Measurements from ENCODE around the gene GPM6B. TPM values are rescaled to one million over a fixed set of nuclear protein-coding genes. Genes with fewer than 3 reads are reported as not detected.

Gene GPM6B
- total RNA-seq, 1 donor from 2014 or later, result 380 TPM

DNA sequence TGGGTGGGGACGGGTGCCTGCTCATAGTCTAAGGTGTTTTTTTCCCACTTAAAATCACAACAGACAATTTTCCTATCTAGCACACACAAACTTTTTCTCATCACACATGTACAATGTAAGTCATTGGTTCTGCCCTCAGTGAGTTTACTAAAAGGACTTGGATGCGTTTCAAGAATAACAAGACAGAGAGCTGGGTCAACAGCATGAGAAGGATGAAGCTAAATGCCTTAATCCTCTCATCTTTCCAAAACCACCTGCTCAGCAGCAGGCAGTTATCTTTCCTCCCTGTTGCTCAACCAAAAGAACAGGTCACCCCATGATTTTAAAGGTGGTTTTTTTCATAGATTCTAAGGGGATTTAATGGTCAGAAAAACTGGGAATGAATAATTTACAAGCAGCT, 42.2 kb downstream of the GPM6B start:
- DNase-seq (ENCODE audit: low spot score in 2 of 2), result no peak
- FAIRE-seq, result no peak

DNA sequence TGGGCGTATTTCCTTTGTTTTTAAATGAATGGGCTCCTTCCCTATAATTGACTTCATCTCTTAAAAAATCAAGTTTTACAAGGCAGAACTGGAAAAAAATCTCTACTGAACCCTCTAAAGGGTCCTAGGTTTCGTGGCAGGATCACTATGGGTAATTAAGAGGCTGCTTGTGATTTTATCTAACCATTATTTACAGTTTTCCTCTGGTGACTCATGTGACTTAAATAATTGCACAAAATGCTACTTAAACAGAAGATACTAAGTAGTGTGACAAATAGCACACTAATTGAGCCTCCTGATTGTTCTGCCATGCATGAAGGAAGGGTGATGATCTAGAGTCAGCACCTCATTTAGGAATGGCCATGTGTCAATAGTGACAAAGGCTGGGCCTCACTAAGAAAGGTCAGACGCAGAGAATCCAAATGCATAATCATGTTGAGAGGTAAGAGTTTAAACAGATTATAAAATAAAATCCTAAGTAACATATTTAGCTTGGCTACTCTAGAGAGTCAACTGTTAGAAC, 46.8 kb downstream of the GPM6B start:
- FAIRE-seq, result no peak
- DNase-seq (ENCODE audit: low spot score in 2 of 2), result no peak

DNA sequence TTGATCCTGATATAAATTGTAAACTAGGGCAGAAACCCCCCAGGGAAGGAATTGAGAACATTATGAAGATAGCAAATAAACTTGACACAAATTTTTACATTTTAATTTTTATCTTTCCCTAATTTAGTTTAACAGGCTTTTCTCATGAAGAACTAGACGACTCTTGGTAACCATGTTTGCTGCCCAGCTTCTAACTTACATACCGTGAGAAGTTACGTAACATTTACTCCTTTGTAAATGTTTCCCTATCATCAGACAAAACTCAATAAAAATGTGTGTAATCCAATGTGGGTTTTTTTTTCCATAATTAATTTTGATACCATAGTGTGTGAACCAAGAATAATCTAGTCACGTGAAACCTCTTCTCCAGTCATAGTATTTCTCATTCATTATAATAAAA, 48.0 kb downstream of the GPM6B start:
- DNase-seq (ENCODE audit: low spot score in 2 of 2), result no peak
- no peak for FAIRE-seq

DNA sequence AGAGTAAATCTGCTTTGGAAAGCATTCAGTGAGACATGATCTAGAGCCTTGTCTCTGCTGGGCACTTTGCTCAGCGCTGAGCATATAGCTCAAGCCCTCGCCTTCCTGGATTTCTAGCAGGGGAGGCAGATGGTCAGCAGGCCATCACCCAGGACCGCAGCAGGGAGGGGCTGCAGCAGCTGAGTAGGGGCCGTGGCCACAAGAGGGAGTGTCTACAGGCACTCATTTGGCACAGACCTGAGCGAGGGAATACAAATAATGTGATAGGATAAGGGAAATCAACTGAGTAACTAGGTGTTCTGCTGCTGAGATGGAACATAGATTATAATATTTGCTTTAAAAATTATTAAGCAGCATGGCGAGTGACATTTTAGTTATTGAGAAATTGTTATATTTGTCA, 52.1 kb downstream of the GPM6B start:
- DNase-seq (ENCODE audit: low spot score in 2 of 2) (no peak), FAIRE-seq (no peak)

DNA sequence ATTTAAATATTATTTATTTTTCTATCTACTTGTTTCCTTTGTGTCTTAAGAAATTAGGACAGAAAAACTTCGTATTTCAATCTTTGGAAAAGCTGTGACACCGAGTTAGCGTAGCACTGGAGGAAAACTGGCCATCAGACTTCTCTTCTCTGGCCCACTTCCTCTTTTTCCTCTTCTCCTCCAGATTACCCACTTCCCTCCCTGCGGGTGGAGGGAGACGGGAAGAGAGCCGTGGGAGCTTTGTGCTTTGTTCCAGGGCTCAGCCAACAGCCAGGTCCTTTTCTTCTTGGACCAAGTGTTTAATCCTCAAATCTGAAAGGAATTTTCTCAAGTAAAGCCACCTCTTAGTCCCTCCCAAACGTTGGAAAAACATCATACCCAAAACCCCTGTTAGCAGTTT, 52.6 kb downstream of the GPM6B start:
- DNase-seq (ENCODE audit: low spot score in 2 of 2), result no peak

DNA sequence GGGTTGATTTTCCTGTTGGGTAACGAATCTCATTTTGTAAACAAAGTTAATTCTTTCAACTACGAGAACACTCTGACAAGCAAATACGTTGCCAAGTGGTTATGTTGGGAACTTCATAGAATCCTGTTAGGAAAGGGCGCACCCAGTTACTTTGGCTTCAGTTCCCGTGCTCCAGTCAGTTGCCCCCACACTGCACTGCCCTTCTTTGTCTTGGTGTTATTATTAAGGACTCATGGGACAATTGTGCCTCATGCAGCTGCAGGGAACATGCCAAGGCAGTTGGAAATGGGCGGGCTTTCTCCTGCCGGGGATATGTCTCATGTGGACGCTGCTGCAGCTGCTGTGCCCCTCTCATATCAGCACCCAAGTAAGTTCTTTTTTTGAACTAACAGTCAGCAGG, 53.4 kb downstream of the GPM6B start:
- DNase-seq (ENCODE audit: low spot score in 2 of 2) (no peak), FAIRE-seq (no peak)

More for the DNA sequence above, 52.6 kb downstream of the GPM6B start:
- no peak for FAIRE-seq

DNA sequence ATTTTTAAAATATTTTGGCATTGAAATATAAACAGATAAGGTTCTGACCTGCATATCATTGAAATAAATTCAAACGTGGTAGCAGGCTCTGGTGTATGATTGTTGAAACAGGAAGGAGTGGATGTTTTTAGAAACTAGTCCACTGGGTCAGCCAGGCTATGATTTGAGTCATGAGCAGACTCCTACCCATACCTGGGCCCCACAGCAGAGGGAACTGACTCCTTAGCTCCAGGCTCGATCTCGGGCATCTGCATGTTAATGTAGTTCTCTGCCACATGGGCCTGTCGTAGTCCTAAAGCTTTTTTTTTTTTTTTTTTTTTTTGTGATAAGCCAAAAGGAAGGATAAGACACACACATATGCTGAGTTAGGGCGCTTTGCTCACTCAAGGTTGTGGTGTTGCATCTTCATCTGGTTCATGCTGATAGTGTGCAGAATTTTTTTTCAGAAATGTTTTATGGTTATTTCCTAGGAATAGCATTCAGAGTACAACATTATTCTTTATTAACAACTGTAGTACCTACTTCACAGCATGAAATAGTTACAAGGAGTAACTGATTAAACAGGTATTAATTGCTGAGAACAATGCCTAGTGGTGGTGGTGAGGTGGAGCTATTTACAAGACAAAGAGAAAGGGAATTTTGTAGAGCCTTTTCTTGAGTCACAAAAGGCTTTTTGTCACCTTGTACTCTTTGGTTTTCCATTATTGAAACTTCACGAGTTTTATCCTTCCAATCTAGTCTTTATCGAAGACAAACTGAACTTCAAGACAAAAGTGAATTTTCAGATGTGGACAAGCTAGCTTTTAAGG, 55.1 kb downstream of the GPM6B start:
- no peak for DNase-seq (ENCODE audit: low spot score in 2 of 2)
- no peak for FAIRE-seq

DNA sequence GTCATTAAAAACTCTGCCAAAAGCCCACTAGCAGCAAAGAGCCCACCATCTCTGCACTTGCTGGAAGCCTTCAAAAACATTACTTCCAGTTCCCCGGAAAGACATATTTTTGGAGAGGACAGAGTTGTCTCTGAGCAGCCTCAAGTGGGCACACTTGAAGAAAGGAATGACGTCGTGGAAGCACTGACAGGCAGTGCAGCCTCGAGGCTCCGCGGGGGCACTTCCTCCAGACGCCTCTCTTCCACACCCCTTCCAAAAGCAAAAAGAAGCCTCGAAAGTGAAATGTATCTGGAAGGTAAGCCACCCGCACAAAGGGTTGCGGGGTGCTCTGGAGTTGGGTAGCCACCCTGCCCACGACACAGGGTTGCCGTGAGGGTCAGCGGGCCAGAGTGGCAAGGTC, 56.5 kb downstream of the GPM6B start:
- FAIRE-seq (no peak), DNase-seq (ENCODE audit: low spot score in 2 of 2) (no peak)

DNA sequence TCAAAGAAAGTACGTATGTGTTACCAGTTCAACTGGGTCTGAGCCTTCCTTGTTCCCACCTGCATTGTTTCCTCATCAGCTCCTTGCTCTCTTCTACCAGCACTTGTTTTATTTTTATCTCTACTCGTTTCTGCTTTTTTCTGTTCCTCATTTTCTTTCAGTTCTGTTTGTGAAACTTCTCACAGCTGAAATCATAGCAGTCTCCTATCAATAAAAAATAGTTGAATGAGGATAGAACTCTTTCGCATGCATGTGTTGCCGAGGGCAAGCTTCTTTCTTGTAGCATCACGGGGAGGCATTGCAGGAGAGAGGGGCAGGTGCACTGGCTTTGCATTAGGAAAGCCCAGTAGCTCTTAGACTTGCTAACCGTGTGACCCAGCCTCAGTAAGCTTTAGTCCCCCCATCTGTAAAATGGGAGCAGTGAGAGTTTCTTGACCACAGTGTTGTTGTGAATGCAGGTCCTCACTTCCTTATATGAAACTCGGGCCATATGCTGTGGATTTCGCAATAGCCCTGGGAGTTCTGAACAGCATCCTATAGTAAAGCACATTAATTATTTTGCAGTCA, 57.7 kb downstream of the GPM6B start:
- FAIRE-seq, result no peak
- no peak for DNase-seq (ENCODE audit: low spot score in 2 of 2)

DNA sequence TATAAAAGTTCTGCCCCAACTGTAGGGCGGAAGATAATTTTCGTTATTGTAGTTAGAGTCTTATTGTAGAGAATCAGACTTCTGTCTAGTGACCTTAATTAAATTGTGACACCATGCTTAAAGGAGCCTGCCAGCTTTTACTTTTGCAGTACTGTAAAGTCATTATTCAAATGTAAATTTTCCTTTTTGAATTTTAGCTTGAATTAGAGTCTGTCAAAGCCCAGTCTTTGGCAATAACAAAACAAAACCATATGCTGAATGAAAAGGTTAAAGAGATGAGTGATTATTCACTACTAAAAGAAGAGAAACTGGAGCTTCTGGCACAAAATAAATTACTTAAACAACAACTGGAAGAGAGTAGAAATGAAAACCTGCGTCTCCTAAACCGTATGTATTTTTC, 60.5 kb downstream of the GPM6B start:
- no peak for DNase-seq (ENCODE audit: low spot score in 2 of 2)
- FAIRE-seq, result no peak

DNA sequence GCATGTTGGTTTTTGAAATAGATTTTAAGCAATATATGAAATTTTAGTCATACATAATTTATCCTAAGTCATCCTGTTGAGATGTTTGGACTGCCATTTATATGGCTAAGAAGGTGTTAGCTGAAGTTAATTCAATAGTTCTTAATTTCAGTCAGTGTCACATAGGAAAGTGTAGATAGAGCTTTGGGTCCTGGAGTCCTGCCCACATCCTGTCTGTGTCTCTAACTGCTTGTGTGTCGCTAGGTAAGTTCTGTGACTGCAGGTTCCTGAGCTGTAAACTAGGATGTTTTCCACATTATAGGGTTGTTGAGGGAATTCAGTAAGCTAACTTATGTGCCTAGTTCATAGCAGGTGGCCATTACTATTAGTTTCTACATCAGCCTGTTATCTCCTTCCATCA, 61.6 kb downstream of the GPM6B start:
- DNase-seq (ENCODE audit: low spot score in 2 of 2) (no peak), FAIRE-seq (no peak)

DNA sequence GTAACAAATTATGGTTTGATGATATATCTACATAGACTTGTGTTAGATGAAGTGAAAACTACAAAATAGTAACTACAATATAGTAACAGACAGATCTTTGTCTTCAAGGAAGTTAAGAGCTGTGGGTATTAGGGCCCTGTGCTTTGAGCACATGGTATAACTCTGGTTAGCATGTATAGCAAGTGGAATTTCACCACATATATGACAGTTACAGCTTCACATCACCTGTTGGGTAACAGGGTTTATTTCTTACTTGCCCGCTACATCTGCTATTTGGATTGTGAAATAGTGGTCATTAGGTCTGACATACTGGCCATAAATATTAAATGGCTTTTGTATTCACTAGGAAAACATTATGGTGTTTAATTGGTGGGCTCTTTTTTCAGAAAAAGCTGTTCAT, 62.1 kb downstream of the GPM6B start:
- DNase-seq (ENCODE audit: low spot score in 2 of 2), result no peak
- no peak for FAIRE-seq

DNA sequence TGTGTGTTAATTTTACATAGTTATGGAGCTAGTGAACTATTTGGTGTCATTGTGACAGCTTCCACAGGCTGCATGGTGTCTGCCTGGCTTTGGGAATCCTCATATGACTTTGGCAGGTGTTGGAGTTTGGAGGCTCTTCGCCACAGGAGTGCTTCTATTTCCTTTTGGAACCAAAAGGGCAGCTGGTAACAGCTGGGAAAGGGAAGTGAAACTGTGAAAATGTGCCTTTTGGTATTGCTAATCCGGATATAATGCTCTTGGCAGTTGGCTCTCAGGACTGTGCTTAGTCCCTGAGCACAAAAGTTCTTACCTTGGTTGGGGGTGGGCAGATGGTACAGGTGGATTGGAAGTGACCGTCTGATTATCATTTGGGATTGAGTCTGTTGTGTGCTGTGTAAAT, 64.2 kb downstream of the GPM6B start:
- DNase-seq (ENCODE audit: low spot score in 2 of 2) (no peak), FAIRE-seq (no peak)

DNA sequence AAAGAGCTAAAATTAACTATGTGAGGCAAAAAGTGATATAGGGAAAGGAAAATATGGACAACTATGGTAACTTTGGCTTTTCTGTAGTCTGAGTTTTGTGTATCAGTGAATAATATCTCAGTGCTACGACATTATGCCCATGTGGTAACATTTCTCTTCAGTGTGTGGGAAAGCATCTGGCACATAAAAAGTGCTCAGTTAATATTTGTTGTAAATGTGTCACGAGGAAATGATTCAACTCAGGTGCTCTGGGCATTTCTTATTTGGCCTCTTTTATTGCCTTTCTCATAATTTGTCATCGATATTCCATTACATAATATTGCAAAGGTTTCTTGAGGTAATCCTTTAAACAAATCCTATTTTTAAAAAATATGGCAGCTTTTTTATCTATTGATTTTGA, 64.8 kb downstream of the GPM6B start:
- no peak for FAIRE-seq
- no peak for DNase-seq (ENCODE audit: low spot score in 2 of 2)

DNA sequence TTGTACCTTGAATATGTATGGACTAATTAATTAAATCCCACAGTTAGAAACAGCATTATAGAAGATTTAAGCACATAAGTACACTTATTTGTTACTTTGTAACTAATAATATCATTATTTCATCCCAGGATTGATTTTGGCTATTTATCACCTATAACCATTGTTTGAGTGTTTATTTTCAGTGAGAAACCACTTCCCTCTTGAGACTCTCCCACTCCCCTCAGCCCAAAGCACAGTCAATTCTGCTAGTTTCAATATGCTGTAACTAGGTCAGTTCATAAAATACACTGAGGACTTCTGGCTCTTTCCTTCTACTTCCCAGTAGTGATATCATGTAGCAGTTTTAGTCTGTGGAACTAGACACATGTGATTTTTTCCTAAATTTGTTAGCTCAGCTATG, 66.1 kb downstream of the GPM6B start:
- DNase-seq (ENCODE audit: low spot score in 2 of 2), result no peak
- FAIRE-seq, result no peak

DNA sequence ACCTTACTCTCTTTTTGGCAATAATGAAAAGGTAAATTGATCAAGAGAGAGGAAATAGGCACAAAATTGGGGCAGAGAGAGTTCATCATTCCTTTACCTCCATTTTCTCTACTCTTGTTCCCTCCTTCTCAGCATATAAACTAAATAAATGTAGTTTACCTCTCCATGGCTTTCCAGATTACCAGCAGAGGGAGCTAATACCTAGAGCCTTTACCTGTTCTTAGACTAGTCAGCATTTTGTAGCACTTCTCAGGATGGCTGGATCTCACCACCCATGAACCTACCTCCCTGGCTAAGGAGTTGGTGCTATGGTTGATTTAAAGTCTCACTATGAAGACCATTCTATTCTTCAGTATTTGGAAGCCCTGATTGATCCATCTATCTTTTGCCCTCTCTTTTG, 66.7 kb downstream of the GPM6B start:
- no peak for FAIRE-seq

DNA sequence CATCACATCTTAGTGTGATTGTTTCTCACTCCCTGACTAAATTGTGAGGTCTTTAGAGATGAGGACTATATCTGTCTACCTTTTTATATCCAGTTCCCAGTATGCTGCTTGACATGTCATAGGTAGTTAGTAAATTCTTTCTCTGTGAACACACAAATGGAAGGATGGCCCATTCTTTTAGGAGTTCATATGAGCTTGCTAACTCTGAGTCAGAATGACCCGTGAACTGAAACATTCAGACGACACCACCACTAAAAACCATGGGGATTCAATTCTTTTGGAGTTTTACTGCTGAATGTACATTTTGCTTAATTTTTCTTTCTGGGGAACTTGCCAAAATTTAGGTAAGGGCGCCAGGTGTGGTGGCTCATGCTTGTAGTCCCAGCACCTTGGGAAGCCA, 68.4 kb downstream of the GPM6B start:
- DNase-seq (ENCODE audit: low spot score in 2 of 2) (no peak), FAIRE-seq (no peak)

More for the DNA sequence above, 66.7 kb downstream of the GPM6B start:
- DNase-seq (ENCODE audit: low spot score in 2 of 2), result no peak

DNA sequence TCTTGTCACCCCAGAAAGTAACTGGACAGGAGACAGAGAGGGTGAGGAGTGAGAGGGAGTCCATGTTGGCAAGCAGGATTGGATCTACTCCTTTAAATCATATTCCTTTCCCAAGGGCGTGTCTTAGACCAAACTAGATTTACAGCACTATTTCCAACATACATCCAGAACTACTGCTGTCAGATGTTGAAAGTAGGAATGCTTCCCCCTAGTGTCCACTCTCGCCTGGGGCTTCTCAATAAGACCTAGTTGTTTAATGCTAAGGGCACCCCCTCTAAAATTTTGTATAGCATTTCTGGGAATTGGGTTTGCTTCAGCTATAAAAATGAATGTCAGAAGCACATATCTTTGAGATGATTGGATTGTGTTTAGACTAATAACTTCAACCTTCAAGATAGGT, 69.1 kb downstream of the GPM6B start:
- DNase-seq (ENCODE audit: low spot score in 2 of 2) (no peak), FAIRE-seq (no peak)

DNA sequence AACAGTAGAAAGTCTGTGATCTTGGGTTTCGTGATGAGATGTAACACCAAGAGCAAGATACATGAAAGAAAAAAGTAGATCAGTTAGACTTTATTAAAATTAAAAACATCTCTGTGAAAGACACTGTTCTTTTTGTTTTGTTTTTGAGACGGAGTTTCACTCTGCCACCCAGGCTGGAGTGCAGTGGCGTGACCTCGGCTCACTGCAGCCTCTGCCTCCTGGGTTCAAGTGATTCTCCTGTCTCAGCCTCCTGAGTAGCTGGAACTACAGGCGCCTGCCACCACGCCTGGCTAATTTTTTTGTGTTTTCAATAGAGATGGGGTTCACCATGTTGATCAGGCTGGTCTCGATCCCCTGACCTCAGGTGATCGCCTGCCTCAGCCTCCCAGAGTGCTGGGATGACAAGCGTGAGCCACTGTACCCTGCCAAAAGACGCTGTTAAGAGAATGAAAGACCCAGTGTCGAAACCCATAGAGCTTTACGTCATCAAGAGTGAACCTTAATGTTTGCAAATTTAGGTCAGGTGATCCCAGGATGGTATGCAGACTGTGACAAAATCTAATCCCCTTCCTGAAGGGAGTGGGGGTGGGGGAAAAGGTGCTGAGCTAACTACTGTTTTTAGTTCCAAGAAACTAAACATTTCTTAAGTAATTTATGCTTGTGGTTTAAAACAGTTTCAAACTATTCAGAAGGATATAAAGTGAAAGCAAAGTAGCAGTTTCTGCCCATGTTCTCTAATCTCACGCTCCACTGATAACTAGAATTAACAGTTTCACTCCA, 74.3 kb downstream of the GPM6B start:
- no peak for FAIRE-seq
- DNase-seq (ENCODE audit: low spot score in 2 of 2), result no peak

DNA sequence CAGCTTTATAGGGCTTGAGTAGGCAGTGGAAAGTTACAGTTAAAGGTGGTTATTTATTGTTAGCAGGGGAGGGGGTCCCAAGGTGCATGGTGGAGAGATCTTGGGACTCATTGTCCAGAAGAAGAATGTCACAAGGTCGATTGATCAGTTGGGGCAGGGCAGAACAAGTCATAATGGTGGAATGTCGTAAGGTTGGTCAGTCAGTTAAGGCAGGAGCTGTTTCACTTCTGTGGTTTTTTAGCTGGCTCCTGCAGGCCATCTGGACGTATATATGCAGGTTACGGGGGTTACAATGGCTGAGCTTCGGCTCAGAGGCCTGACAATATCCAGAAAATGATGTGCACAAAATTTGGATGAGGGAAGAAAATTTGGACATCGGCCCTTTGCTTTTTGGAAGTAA, 75.2 kb downstream of the GPM6B start:
- no peak for DNase-seq (ENCODE audit: low spot score in 2 of 2)
- no peak for FAIRE-seq
